ENCODE measurements around the gene SHMT1.
A peak's percentile ranks its signal among the peaks of the same experiment; 100 is the strongest.

SHMT1 gene

GRCh38 chr17:18323507-18324139 is 39.7 kb downstream of the SHMT1 start:
- TF ChIP-seq MYC (IDR thresholded peaks at IDR 0.05; ENCODE audit: low read depth, low read length): no peak
- TF ChIP-seq POLR2A (IDR thresholded peaks at IDR 0.05; ENCODE audit: extremely low read depth, insufficient read length): no peak
- TF ChIP-seq, protein P1, sequence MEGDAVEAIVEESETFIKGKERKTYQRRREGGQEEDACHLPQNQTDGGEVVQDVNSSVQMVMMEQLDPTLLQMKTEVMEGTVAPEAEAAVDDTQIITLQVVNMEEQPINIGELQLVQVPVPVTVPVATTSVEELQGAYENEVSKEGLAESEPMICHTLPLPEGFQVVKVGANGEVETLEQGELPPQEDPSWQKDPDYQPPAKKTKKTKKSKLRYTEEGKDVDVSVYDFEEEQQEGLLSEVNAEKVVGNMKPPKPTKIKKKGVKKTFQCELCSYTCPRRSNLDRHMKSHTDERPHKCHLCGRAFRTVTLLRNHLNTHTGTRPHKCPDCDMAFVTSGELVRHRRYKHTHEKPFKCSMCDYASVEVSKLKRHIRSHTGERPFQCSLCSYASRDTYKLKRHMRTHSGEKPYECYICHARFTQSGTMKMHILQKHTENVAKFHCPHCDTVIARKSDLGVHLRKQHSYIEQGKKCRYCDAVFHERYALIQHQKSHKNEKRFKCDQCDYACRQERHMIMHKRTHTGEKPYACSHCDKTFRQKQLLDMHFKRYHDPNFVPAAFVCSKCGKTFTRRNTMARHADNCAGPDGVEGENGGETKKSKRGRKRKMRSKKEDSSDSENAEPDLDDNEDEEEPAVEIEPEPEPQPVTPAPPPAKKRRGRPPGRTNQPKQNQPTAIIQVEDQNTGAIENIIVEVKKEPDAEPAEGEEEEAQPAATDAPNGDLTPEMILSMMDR (IDR thresholded peaks at IDR 0.05; ENCODE audit: low read depth, low read length): no peak
- no peak for TF ChIP-seq MAX (IDR thresholded peaks at IDR 0.05; ENCODE audit: low read depth, low read length)
- no peak for DNase-seq (ENCODE audit: low read depth)
- no peak overlapping the region for H3K4me3 ChIP-seq (ENCODE audit: low read depth, low read length)

DNA sequence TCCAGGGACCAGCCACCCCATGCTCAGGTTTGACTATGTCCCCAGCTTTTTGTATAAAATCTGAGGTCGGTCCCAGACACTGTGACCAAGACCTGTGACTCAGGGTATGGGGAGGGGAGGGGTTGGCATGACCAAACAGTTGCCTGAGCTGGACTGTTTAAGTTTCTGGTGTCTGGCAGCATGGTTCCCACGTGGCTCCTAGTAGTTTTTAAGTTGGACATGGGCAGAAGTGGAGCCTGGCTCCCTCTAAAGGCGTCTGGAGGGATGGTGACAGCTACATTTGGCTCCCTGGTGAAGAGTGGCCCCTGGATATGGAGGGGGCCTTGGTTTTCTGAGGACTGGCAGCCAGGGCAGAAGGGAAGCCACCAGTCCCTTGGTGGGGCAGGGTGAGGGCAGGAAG is 40.3 kb downstream of the SHMT1 start:
- peak; percentile 41 for DNase-seq (ENCODE audit: low read depth)
- TF ChIP-seq, protein P1 (IDR thresholded peaks at IDR 0.05; ENCODE audit: low read depth, low read length): no peak
- TF ChIP-seq MYC (IDR thresholded peaks at IDR 0.05; ENCODE audit: low read depth, low read length) (no peak), POLR2A (IDR thresholded peaks at IDR 0.05; ENCODE audit: extremely low read depth, insufficient read length) (no peak), MAX (IDR thresholded peaks at IDR 0.05; ENCODE audit: low read depth, low read length) (no peak)
- H3K4me3 ChIP-seq (ENCODE audit: low read depth, low read length): no peak overlapping the region

- no peak for DNase-seq (ENCODE audit: low read depth)
- no peak for TF ChIP-seq POLR2A (IDR thresholded peaks at IDR 0.05; ENCODE audit: extremely low read depth, insufficient read length)
- TF ChIP-seq, protein P1 (IDR thresholded peaks at IDR 0.05; ENCODE audit: low read depth, low read length): no peak
- no peak for TF ChIP-seq MAX (IDR thresholded peaks at IDR 0.05; ENCODE audit: low read depth, low read length)
- no peak for TF ChIP-seq MYC (IDR thresholded peaks at IDR 0.05; ENCODE audit: low read depth, low read length)
- H3K4me3 ChIP-seq (ENCODE audit: low read depth, low read length): no peak overlapping the region
Measured at GRCh38 chr17:18322522-18322921, 40.8 kb downstream of the SHMT1 start.

DNA sequence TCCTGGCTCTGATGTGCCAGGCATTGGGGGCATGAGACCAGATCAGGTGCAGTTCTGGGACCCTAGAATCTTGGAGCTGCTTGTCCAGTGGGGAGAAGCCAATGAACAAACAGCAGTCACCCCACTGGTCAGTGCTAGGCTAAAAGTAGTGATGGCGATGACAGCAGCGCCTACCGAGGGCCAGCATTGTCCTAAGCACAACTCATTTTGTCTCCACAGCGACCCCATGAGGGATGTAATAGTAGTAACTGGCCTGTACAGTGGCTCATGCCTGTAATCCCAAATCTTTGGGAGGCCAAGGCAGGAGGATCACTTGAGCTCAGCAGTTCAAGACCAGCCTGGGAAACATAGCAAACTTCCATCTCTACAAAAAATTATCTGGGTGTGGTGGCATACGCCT is 42.0 kb downstream of the SHMT1 start:
- peak; percentile 38 for DNase-seq (ENCODE audit: low read depth)
- TF ChIP-seq POLR2A (IDR thresholded peaks at IDR 0.05; ENCODE audit: extremely low read depth, insufficient read length) (no peak), MYC (IDR thresholded peaks at IDR 0.05; ENCODE audit: low read depth, low read length) (no peak), MAX (IDR thresholded peaks at IDR 0.05; ENCODE audit: low read depth, low read length) (no peak)
- TF ChIP-seq, protein P1 (IDR thresholded peaks at IDR 0.05; ENCODE audit: low read depth, low read length): peak; percentile 28
- no peak overlapping the region for H3K4me3 ChIP-seq (ENCODE audit: low read depth, low read length)

DNA sequence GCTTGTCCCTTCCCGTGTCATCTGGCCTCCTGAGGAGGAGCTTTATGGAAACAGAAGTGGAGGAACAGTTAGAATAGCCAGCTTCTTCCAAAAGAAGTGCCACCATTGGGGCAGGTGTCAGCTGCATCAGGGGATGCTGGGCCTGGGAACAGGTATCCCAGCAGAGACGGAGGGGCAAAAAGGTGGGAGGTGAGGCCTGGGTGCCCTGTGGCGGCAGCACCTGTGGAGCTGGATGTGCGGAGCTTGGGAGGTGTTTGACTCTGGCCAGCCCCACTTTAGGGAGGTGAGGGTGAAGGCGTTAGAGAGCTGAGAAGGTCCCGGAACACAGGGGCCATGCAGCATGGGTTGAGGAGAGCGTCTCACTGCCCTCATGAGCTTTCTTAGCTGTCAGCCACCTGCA is 43.0 kb downstream of the SHMT1 start:
- no peak for DNase-seq (ENCODE audit: low read depth)
- TF ChIP-seq MYC (IDR thresholded peaks at IDR 0.05; ENCODE audit: low read depth, low read length) (no peak), POLR2A (IDR thresholded peaks at IDR 0.05; ENCODE audit: extremely low read depth, insufficient read length) (no peak), MAX (IDR thresholded peaks at IDR 0.05; ENCODE audit: low read depth, low read length) (no peak)
- TF ChIP-seq, protein P1 (IDR thresholded peaks at IDR 0.05; ENCODE audit: low read depth, low read length): no peak
- H3K4me3 ChIP-seq (ENCODE audit: low read depth, low read length): no peak overlapping the region

Data from NB4 (cell line).